A549 (cell line): Measurements from ENCODE around the gene TMEM30B.

ENCODE experiments used
- CBX8 ChIP-seq: fragments of 200-600 bp; sonication (generic); IDR thresholded peaks from 2 replicates; pipeline ENCODE4 v1.6.1; 2016
- CTCF ChIP-seq: fragments of >200 bp; sonication (Bioruptor Twin); formaldehyde crosslinking; IDR thresholded peaks from 3 replicates; pipeline ENCODE4 v1.5.1; 2016
- EP300 ChIP-seq, 2 experiments: fragments of >200 bp; sonication (Bioruptor Twin); formaldehyde crosslinking; IDR thresholded peaks; 2 replicates in 1 of 2; 3 replicates in 1 of 2; pipeline ENCODE4 v1.6.1; 2016 to 2017
- PHF8 ChIP-seq: fragments of 200-600 bp; sonication (generic); IDR thresholded peaks from 2 replicates; pipeline ENCODE4 v1.6.1; 2016; ENCODE audit warnings: low read depth, mild to moderate bottlenecking, antibody characterized with exemption, moderate library complexity, borderline replicate concordance
- POLR2A ChIP-seq: IDR thresholded peaks from 2 replicates; pipeline ENCODE4 v1.6.1; 2012; ENCODE audit warnings: mild to moderate bottlenecking, low read length
- RAD21 ChIP-seq, 2 experiments: fragments of >200 bp in 1 of 2; sonication (Bioruptor Twin) in 1 of 2; formaldehyde crosslinking in 1 of 2; IDR thresholded peaks in 1 of 2; conservative IDR thresholded peaks in 1 of 2; 2 replicates in 1 of 2; 3 replicates in 1 of 2; pipeline ENCODE4 v1.6.1; 2012 to 2018; ENCODE audit warnings: inconsistent platforms in 1 of 2
- SMC3 ChIP-seq: fragments of >200 bp; sonication (Bioruptor Twin); formaldehyde crosslinking; IDR thresholded peaks from 3 replicates; pipeline ENCODE4 v1.6.1; 2018; ENCODE audit warnings: inconsistent platforms

GRCh38 chr14:61296151-61296550 is 15.0 kb upstream of the TMEM30B start:
- TF ChIP-seq POLR2A, result no peak
- no peak for TF ChIP-seq RAD21 (conservative IDR thresholded peaks at IDR 0.05 in 1 of 2, IDR thresholded peaks at IDR 0.05 in 1 of 2)
- no peak for TF ChIP-seq CBX8
- TF ChIP-seq CTCF, result no peak
- TF ChIP-seq SMC3, result no peak
- no peak for TF ChIP-seq EP300 (IDR thresholded peaks at IDR 0.05)
- no peak for TF ChIP-seq PHF8
